ENCODE measurements around the gene CREB3L2. TPM values are rescaled to one million over a fixed set of nuclear protein-coding genes. Genes with fewer than 3 reads are reported as not detected.
A peak's percentile ranks its signal among the peaks of the same experiment; 100 is the strongest.

The CREB3L2 gene
- total RNA-seq, 1 experiment from 2014 or later, result 39.9 TPM

GRCh38 chr7:137965942-137966640 is 35.8 kb downstream of the CREB3L2 start:
- Mint-ChIP-seq H3K4me1 (ENCODE audit: low read depth, unreplicated experiment) (peaks cover 55% of the 10 kb centered on the region), H3K4me3 (ENCODE audit: low read depth, unreplicated experiment) (no peak overlapping the region), H3K36me3 (ENCODE audit: insufficient read depth, unreplicated experiment) (peaks cover 11% of the 10 kb centered on the region), H3K9me3 (ENCODE audit: low read depth, unreplicated experiment) (no peaks in the 10 kb centered on the region), H3K27ac (ENCODE audit: unreplicated experiment) (no peak overlapping the region), H3K27me3 (ENCODE audit: unreplicated experiment) (no peaks in the 10 kb centered on the region)
- intact Hi-C loops (cut with micrococcal nuclease; ENCODE audit: unreplicated experiment), result no loop called here
- CTCF ChIA-PET, result no interaction called here
- no peak for TF ChIP-seq CTCF (IDR thresholded peaks at IDR 0.05; ENCODE audit: unreplicated experiment)
- no TSS peak for BruUV-seq (replicated peaks)
- no peak for DNase-seq

- intact Hi-C loops (cut with micrococcal nuclease; ENCODE audit: unreplicated experiment), result no loop called here
- H3K4me1 Mint-ChIP-seq (ENCODE audit: low read depth, unreplicated experiment), result peaks cover 49% of the 10 kb centered on the region
- no peak for TF ChIP-seq CTCF (IDR thresholded peaks at IDR 0.05; ENCODE audit: unreplicated experiment)
- peaks cover 11% of the 10 kb centered on the region for H3K36me3 Mint-ChIP-seq (ENCODE audit: insufficient read depth, unreplicated experiment)
- H3K4me3 Mint-ChIP-seq (ENCODE audit: low read depth, unreplicated experiment), result no peak overlapping the region
- no peaks in the 10 kb centered on the region for H3K27me3 Mint-ChIP-seq (ENCODE audit: unreplicated experiment)
- DNase-seq, result no peak
- CTCF ChIA-PET, result no interaction called here
- no peak overlapping the region for H3K27ac Mint-ChIP-seq (ENCODE audit: unreplicated experiment)
- BruUV-seq (replicated peaks), result no TSS peak
- no peaks in the 10 kb centered on the region for H3K9me3 Mint-ChIP-seq (ENCODE audit: low read depth, unreplicated experiment)
These were observed 36.9 kb downstream of the CREB3L2 start for GRCh38 chr7:137964824-137965545.

GRCh38 chr7:137962875-137963507 is 38.9 kb downstream of the CREB3L2 start:
- H3K9me3 Mint-ChIP-seq (ENCODE audit: low read depth, unreplicated experiment), result no peaks in the 10 kb centered on the region
- no TSS peak for BruUV-seq (replicated peaks)
- CTCF ChIA-PET, result interaction anchor here (0.5 to 1.2 kb wide), 2 partner anchors 13 to 36 kb away, joined by 3 read pairs; no protein-coding TSS in a partner anchor
- H3K4me1 Mint-ChIP-seq (ENCODE audit: low read depth, unreplicated experiment), result peaks cover 38% of the 10 kb centered on the region
- peaks cover 11% of the 10 kb centered on the region for H3K36me3 Mint-ChIP-seq (ENCODE audit: insufficient read depth, unreplicated experiment)
- TF ChIP-seq CTCF (IDR thresholded peaks at IDR 0.05; ENCODE audit: unreplicated experiment), result no peak
- intact Hi-C loops (cut with micrococcal nuclease; ENCODE audit: unreplicated experiment), result no loop called here
- no peaks in the 10 kb centered on the region for H3K27me3 Mint-ChIP-seq (ENCODE audit: unreplicated experiment)
- H3K4me3 Mint-ChIP-seq (ENCODE audit: low read depth, unreplicated experiment), result no peak overlapping the region
- peak overlapping the region; percentile 48 for H3K27ac Mint-ChIP-seq (ENCODE audit: unreplicated experiment)
- no peak for DNase-seq

GRCh38 chr7:137962491-137962874 is 39.4 kb downstream of the CREB3L2 start:
- CTCF ChIA-PET, result interaction anchor here (0.5 to 1.2 kb wide), 2 partner anchors 13 to 36 kb away, joined by 3 read pairs; no protein-coding TSS in a partner anchor
- H3K4me3 Mint-ChIP-seq (ENCODE audit: low read depth, unreplicated experiment), result no peak overlapping the region

More at GRCh38 chr7:137962491-137962874, 39.4 kb downstream of the CREB3L2 start:
- intact Hi-C loops (cut with micrococcal nuclease; ENCODE audit: unreplicated experiment), result no loop called here
- BruUV-seq (replicated peaks), result no TSS peak
- Mint-ChIP-seq H3K4me1 (ENCODE audit: low read depth, unreplicated experiment) (peaks cover 33% of the 10 kb centered on the region), H3K27ac (ENCODE audit: unreplicated experiment) (no peak overlapping the region), H3K27me3 (ENCODE audit: unreplicated experiment) (no peaks in the 10 kb centered on the region), H3K9me3 (ENCODE audit: low read depth, unreplicated experiment) (no peaks in the 10 kb centered on the region), H3K36me3 (ENCODE audit: insufficient read depth, unreplicated experiment) (peaks cover 7% of the 10 kb centered on the region)
- no peak for DNase-seq
- no peak for TF ChIP-seq CTCF (IDR thresholded peaks at IDR 0.05; ENCODE audit: unreplicated experiment)
